AG09309 (cell line): ENCODE results near the gene ADSS2.
"Not testable (repeated sequence)": the region's sequence is repeated elsewhere in the genome, so short reads cannot be mapped to it uniquely, and the experiment has no call there.

Experiments used
- DNase-seq: peaks from one replicate; pipeline ENCODE4 v3.0.0-alpha.2; 2010; ENCODE audit warnings: low read depth
- H3K4me3 ChIP-seq: 2 replicates; pipeline ENCODE4 v1.5.1; 2011; ENCODE audit warnings: mild to moderate bottlenecking, low read depth, low read length, moderate library complexity; ENCODE audit not compliant: control insufficient read depth
- CTCF ChIP-seq: IDR thresholded peaks from 2 replicates; pipeline ENCODE4 v1.5.1; 2011; ENCODE audit warnings: mild to moderate bottlenecking, low read depth, low read length, inconsistent platforms; ENCODE audit not compliant: insufficient read depth, control insufficient read depth; ENCODE audit errors: missing control alignments

Gene ADSS2

GRCh38 chr1:244370060-244370637 is 81.6 kb downstream of the ADSS2 start:
- no peak overlapping the region for H3K4me3 ChIP-seq
- no peak for TF ChIP-seq CTCF
- DNase-seq, result no peak

- no peak for TF ChIP-seq CTCF
- DNase-seq, result no peak
- no peak overlapping the region for H3K4me3 ChIP-seq
Observed at GRCh38 chr1:244369256-244370057, 82.3 kb downstream of the ADSS2 start.

GRCh38 chr1:244368279-244368678 is 83.4 kb downstream of the ADSS2 start:
- no peak for DNase-seq
- no peak overlapping the region for H3K4me3 ChIP-seq
- TF ChIP-seq CTCF, result no peak

- H3K4me3 ChIP-seq, result no peak overlapping the region
- TF ChIP-seq CTCF, result no peak
- DNase-seq, result no peak
Observed at GRCh38 chr1:244367399-244368114, 84.2 kb downstream of the ADSS2 start.

GRCh38 chr1:244365809-244366208 is 85.9 kb downstream of the ADSS2 start:
- H3K4me3 ChIP-seq, result no peak overlapping the region
- no peak for DNase-seq
- no peak for TF ChIP-seq CTCF

- H3K4me3 ChIP-seq, DNase-seq: not testable (repeated sequence)
Observed at GRCh38 chr1:244365262-244365661, 86.4 kb downstream of the ADSS2 start.

GRCh38 chr1:244362476-244362875 is 89.2 kb downstream of the ADSS2 start:
- no peak overlapping the region for H3K4me3 ChIP-seq
- no peak for DNase-seq
- TF ChIP-seq CTCF, result no peak
